Stimulated activated CD8-positive, alpha-beta memory T cell treated with anti-CD3 and anti-CD28 coated beads, Interleukin-7, amount 100 ng/mL, for 1 hour (primary cell): Measurements from ENCODE around the gene KCNH6.
A peak's percentile ranks its signal among the peaks of the same experiment; 100 is the strongest.

Source experiments
- DNase-seq, 2 donors: peaks; one replicate each; pipeline ENCODE4 v3.0.0-alpha.2; 2020; ENCODE audit warnings: low read depth in 2 of 2

KCNH6 gene

DNA sequence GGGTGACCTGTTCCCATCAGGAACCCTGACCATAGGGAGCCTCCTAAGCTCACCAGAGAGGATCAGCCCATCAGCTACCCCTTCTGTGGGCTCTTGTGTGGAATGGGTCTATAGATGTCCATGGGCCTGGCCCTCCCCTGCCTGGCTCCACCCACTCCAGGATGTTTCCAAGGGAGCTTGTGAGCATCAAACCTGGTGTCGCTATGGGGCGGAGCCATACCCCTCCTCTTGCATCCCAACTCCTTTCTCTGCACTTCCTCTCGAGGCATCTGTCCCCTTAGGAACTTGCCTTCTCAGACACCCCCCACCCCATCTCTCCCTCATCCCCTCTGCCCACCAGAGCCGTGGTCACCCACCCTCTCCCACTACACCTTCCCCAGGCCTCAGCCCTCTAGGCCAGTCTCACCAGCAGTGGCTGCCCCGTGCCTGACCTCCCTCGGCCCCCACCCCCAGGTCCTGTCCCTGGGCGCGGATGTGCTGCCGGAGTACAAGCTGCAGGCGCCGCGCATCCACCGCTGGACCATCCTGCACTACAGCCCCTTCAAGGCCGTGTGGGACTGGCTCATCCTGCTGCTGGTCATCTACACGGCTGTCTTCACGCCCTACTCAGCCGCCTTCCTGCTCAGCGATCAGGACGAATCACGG lies 10.4 kb downstream of the KCNH6 start:
- DNase-seq, result no peak

DNA sequence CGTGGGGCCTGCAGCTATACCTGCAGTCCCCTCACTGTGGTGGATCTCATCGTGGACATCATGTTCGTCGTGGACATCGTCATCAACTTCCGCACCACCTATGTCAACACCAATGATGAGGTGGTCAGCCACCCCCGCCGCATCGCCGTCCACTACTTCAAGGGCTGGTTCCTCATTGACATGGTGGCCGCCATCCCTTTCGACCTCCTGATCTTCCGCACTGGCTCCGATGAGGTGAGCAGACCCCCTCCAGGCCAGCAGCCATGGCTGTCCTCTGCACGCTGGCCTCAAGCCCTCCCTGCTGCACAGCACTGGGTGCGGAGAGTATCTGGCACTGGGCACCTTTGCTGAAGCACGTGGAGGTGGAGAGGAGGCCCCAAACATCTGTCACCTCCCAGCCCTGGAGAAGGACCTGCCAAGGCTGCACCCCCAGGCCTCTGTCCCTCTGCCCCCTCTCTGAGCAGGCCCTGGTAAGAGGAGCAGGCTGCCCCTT lies 11.0 kb downstream of the KCNH6 start:
- DNase-seq, result no peak

DNA sequence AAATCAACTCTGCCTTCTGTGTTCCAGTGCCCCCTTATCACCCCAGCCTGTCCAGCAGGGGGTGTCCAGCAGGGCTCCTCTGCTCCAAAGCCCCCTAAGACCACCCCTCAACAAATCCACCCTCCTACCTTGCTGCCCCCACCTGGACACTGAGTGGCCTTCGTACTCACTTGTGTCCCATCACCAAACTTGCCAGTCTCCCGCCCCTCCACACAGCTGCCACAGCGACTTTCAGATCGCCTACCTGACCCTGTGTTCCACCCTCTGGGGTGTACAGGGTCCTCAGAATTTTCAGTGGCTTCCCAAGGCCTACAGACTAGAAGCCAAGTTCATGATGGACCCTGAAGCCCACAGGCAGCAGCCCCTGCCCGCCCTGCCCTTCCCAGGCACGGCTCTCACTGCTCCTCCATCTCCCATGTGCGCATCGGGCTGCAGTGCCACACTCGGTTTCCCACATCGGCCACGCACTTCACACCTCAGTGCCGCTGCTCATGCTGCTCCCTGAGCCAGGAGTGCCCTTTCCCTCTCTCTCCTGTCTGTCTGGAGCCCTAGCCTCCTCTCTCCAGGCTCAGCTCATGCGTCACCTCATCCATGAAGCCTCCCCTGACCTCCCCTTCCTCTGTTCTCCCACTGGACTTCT lies 11.8 kb downstream of the KCNH6 start:
- DNase-seq, result no peak

DNA sequence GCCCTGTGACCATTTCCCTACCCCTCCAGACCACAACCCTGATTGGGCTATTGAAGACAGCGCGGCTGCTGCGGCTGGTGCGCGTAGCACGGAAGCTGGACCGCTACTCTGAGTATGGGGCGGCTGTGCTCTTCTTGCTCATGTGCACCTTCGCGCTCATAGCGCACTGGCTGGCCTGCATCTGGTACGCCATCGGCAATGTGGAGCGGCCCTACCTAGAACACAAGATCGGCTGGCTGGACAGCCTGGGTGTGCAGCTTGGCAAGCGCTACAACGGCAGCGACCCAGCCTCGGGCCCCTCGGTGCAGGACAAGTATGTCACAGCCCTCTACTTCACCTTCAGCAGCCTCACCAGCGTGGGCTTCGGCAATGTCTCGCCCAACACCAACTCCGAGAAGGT lies 12.5 kb downstream of the KCNH6 start:
- DNase-seq, result no peak

DNA sequence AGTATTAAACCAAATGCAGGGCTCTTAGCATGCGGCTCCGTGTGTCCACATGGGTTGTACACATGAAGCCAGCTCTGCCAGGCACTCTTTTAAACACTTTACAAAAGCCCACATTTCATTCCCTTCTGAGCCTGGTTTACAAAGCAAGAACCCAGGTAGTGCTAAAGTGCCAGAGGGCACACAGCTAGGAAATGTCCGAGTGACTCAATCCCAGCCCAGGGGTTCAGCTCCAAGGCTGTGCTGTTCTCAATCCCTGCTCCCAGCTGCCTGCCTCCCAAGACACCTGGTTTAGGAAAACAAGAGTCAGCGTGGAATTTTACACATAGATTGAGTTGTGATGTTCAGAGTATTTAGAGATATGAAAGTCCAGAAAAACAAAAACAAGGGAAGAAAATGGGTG lies 13.8 kb downstream of the KCNH6 start:
- no peak for DNase-seq

DNA sequence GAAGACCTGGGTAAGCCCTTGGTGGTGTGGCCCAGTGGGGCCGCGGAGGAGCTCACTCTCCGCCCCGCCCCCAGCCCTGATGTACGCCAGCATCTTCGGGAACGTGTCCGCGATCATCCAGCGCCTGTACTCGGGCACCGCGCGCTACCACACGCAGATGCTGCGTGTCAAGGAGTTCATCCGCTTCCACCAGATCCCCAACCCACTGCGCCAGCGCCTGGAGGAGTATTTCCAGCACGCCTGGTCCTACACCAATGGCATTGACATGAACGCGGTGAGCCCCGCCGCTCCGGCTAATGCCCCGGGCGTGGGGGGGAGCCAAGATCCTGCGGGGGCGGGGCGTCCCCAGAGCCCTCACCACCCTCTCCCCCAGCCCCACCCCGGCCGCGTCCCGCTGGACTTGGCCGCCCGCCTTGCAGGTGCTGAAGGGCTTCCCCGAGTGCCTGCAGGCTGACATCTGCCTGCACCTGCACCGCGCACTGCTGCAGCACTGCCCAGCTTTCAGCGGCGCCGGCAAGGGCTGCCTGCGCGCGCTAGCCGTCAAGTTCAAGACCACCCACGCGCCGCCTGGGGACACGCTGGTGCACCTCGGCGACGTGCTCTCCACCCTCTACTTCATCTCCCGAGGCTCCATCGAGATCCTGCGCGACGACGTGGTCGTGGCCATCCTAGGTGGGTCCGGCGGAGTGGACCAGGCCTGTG lies 15.0 kb downstream of the KCNH6 start:
- DNase-seq, result no peak

DNA sequence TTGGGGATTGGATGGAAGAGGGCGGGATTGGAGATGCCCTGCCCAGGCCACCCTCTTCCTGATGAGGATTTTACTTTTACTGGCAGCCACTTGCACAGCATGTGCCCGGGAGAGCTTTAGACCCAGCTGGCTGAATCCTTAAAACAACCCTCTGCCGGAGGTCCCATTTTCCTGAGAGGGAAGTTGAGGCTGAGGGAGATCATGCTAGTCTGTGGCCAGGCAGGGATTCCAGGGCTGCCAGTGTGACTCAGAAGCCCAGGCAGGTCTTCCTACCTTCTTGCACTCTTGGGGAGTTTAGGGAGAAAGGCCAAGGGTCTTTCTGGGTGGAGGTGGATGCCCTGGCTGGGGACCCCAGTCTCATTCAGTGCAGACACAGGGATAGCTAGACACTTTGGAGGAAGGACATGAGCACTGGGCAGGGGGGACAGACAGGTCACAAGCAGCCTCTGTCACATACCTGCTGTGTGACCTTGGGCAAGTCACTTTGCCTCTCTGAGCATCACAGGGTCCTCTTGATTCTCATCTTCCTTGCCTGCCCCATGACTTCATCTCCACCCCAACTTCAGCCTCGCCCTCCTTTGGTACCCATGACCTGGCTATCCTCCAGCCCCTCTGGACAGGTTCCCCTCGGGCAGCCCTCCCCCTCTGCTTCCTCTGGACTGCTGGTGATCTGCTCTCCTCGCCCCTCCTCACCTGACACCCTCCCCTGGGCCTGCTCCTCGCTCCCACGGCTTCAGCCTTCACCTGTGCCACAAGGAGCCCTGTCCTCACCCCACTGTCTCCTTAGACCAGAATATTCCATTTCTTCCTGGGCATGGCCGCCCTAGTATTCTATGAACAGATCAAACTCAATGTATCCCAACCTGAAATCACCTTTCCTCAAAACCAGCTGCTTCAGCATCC lies 15.8 kb downstream of the KCNH6 start:
- DNase-seq, result no peak

DNA sequence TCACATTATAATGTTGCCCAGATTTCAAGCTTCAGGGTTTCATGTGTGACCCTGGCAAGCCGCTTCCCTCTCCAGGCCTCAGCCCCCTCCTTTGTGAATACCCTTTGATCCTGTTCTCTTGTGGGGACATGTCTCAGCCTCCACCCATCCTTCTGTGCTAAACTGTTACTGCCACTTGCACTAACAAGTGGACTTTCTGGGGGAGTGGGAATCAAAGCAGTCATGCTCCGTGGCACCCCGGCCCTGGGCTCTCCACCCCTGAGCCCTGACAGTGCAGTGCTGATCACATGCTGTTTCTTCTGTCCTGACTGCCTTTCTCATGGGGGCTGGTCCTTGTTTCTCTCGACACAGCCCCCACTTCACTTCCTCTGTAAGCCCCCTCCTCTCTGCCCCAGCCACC lies 17.4 kb downstream of the KCNH6 start:
- DNase-seq, result no peak

DNA sequence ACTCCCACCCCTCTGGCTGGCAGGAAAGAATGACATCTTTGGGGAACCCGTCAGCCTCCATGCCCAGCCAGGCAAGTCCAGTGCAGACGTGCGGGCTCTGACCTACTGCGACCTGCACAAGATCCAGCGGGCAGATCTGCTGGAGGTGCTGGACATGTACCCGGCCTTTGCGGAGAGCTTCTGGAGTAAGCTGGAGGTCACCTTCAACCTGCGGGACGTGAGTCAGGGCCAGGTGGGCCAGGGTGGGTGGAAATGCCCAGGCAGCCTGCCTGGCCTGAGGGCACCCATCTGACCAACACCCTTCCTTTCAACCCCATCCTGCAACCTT lies 19.0 kb downstream of the KCNH6 start:
- no peak for DNase-seq

DNA sequence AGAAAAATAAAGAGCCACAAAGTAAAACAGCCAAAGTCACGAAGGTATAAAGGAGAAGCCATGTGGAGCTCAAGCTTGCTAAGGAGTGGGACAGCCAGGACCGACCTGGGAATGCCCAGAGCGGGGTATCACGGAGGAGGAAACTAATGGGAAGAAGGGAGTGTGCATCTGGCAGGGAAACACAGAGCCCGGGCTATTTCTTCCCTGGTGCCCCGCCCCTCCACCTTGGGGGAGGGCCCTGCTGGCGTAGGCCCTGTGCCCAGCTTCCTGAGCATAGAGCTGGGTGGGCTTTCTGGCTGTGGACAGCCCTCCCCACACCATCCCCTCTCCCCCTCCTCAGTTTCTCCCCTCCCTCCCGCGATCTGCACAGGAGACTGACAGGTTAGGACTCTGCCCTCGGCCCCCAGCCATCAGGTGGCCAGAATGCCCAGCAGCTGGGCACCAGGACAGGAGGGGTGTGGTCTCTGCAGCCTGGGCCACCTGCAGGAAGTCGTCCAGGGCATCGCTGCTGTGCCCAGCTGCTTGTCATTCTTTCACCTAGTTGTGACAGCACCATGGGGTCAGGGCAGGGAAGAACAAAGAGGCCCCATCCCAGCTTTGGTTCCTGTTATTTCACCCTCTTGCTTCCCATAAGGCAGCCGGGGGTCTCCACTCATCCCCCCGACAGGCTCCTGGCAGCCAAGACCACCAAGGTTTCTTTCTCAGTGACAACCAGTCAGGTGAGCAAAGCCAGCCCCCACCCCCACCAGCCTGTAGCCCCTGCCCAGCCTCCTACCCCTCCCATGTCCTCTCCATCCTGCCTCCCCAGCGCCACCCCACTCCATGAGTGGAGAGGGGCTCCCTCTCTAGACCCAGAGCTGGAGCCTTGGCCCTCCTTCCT lies 20.0 kb downstream of the KCNH6 start:
- no peak for DNase-seq

DNA sequence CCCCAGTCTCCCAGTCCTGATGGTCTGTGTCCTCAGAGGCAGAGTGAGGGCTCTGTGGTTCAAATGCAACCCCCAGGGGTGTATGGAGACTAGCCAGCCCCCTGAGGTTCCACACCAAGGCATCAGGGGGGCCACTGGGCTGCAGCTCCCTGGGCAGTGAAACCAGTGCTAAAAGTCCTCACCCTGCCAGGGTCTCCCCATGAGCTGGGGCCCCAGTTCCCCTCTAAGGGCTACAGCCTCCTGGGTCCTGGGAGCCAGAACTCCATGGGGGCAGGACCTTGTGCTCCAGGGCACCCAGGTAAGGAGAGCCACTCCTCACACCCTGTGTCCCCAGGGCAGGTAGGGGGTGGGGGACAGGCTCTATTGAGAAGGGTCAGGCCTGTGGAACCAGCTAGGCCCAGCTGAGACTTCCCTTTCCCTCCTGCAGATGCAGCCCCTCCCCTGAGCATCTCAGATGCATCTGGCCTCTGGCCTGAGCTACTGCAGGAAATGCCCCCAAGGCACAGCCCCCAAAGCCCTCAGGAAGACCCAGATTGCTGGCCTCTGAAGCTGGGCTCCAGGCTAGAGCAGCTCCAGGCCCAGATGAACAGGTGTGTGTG lies 20.8 kb downstream of the KCNH6 start:
- no peak for DNase-seq

DNA sequence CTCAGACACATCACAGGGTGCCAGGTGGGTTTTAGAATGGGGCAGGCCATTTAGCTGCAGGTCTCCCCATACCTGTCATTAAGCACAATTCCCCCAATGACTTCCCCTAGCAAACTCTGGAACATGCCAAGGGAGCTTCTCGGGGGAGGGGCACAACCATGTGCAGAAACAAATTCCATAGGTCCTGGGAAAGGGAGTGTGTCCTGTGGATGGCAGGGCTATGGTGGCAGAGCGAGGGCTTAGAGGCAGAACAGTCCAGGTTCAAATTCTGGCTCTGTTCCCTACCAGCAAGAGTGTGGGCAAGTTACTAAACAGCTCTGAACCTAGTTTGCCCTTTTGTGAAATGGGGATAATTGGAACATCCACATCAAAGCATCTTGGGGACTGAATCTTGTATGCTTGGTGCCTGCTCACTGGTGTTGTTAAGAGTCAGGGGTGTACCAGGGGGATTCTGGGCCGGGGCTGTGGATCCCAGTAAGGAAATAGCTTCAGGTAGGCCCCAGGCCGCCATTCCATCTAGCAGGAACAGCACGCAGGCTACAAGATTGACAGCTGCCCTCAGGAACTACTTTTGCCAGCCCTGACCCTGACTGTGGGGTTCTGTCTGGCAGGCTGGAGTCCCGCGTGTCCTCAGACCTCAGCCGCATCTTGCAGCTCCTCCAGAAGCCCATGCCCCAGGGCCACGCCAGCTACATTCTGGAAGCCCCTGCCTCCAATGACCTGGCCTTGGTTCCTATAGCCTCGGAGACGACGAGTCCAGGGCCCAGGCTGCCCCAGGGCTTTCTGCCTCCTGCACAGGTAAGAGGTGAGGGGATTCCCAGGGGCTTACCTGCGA lies 21.5 kb downstream of the KCNH6 start:
- no peak for DNase-seq

DNA sequence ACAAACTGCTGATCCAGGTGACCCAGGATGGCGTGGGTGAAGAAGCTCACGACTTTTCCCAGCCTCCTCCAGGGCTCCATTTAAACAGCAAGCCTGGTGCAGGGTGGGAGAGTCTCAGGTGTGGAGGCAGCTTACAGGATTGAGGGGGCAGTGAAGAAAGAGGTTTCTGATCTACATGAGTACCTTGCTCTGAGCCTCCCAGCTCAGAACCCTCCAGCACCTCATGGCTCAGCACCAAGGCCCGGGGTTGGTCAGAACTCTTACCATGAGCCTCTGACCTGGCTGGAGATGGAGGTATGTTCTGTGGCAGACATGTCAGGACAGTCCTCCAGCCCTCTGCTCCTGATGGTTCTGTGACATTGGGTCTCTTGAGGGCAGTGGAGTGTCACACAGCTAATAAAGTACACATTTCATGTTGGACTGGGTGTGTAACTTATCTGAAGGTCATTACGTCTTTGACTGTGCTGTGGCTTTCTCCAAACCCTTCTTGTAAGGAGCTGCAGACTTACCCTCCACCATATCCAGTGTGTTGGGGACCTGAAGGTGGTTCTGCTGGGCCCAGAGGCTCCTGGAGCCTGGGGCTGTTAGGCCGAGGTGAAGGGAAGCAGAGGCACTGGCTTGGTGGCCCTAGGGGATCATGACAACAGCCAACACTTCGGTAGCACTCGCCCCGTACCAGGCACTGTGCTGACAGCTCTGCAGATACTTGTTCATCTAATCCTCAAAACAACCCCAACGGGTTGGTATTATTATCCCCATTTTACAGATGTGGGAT lies 23.3 kb downstream of the KCNH6 start:
- no peak for DNase-seq

DNA sequence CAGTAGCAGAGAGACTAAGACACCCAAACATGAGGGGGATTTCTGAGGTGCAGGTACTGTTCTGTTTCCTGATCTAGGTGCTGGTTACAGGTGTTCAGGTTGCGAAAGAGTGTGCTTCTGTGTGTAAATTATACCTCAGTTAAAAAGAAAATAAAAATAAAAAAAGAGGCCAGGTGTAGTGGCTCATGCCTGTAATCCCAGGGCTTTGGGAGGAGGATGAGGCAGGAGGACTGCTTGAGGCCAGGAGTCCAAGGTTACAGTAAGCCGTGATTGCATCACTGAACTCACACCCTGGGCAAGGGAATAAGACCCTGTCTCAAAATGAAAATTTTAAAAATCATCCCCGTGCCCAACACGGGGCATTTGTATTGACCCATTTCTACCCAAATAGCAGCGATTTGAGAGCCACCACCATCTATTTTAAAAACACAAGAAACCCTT lies 23.9 kb downstream of the KCNH6 start:
- no peak for DNase-seq

DNA sequence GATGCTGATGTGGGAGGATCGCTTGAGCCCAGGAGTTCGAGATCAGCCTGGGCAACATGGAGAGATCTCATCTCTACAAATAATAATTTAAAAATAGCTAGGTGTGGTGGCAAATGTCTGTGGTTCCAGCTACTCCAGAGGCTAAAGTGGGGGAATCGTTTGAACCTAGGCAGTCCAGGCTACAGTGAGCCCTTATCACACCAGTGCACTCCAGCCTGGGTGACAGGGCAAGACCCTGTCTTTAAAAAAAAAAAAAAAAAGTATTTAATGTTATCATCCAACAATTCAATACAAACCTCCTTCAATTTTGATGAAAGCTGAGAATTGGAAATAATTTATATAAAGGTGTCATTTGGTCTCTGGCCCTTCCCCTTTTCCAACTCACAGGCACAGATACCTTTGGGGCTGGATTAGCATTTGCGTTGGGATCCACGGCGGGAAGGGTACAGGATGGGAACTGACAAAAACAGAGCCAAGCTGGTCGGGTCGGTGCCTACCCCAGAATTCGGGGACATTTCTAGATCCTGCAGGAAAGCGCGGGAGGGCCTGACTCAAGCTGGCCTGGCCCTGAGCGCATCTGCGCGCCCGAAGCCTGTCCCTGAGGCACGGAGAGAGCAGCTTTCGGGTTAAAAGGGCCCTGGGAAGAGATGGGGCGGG lies 26.3 kb downstream of the KCNH6 start:
- DNase-seq, result no peak

DNA sequence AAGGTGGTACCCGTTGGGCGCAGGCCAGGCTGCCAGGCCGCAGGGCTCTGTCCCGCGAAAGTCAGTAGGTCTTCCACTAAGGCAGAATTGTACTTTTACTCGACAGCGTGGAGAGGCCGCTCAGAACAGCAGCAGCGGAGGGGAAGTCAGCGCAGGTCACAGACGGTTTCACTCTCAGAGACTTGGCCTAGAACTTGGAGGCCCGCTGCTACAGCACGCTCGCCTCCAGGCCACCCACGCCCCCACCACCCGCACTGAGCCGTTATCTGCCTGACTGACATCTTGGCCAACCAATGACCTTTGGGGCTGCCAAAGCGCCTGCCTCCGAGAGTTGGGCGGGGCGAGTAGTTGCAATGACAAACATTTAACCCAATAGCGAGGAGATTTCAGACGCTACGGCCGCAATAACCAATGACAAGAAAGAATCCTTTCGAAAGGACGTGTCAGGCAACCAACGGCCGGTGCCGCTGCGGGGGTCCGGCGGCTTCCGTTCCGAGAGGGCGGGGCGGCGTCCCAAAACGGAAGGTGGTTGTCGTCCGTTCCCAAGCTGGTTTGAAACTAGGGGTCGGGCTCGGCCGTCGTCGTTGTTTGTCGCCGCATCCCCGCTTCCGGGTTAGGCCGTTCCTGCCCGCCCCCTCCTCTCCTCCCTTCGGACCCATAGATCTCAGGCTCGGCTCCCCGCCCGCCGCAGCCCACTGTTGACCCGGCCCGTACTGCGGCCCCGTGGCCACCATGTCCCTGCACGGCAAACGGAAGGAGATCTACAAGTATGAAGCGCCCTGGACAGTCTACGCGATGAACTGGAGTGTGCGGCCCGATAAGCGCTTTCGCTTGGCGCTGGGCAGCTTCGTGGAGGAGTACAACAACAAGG lies 27.0 kb downstream of the KCNH6 start, which contains the start of gene DCAF7:
TSS of gene DCAF7 (plus strand) at position 532 of the 871 bp plus-strand sequence. CDS start at position 733, 201 bp downstream.
- peak; percentile 98 for DNase-seq
